Activated CD8-positive, alpha-beta memory T cell treated with anti-CD3 and anti-CD28 coated beads for 48 hours (primary cell): ENCODE data around the gene ECM2.
"Not testable (repeated sequence)": the region's sequence is repeated elsewhere in the genome, so short reads cannot be mapped to it uniquely, and the experiment has no call there.

Experiments
- DNase-seq, 3 experiments: peaks; one replicate each; pipeline ENCODE4 v3.0.0-alpha.2; 2020; ENCODE audit warnings: low read depth in 2 of 3, low spot score in 2 of 3

ECM2 gene

DNA sequence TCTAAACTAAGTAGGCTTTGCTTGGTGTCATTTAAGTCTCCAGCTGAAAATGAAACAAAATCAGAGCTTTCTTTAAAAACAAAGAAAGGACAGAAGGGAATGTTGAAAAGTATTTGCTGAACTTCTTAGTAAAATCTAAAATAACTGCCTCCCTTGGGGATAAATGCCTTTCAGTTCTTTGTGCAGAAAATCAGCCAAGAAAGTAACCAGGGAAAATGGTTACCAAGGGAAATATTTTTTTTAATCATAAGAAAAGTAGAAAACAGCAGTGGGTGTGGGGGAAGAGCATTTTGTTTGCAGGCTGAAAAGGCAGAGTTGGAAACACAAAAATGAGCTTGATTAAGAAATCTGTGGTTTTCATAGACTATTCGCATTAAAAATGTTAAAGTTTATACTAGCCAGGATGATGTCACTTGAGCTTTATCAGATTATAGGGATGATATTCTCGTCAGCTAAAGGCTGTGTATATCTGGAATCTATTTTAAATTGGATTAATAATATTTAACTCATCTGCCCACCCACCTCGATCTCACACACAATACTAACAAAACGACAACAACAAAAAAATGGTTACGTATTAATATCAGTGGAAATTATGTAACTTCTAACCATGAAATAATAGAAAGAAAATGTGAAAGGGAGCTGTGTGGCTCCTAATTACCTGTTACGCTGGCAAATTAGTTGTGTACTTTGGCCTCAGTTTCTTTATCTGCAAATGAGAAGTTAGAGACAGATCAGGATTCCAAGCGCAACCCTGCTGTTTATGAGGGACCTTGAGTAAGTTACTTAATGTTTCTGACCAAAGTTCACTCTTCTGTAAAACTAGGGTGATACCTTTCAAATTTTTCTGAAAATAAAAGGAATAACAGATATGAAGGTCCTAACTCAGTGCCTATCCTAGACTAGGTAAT is at the start of gene ECM2:
TSS of gene ECM2 (minus strand) at position 51 of the 911 bp plus-strand sequence. CDS start 13,124 bp downstream, outside the sequence.
- no peak for DNase-seq

DNA sequence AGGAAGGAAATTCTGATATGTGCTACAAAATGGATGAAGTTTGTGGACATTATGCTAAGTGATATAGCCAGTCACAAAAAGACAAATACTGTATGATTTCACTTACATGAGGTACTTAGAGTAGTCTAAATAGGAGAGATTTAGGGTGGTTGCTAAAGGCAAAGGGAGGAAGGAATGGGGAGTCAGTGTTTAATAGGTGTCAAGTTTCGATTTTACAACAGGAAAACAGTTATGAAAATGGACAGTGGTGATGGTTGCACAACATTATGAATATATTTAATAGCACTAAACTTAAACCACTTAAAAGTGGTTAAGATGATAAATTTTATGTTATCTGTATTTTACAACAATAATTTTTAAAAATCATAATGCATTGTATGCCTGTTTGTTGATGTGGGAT is 40.4 kb upstream of the ECM2 start:
- DNase-seq = no peak

DNA sequence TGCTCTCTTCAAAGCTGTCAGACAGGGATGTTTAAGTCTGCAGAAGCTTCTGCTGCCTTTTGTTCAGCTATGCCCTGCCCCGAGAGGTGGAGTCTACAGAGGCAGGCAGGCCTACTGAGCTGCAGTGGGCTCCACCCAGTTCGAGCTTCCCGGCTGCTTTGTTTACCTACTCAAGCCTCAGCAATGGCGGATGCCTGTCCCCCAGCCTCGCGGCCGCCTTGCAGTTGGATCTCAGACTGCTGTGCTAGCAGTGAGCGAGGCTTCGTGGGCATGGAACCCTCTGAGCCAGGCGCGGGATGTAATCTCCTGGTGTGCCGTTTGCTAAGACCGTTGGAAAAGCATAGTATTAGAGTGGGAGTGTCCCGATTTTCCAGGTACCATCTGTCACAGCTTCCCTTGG is 37.8 kb upstream of the ECM2 start:
- DNase-seq = not testable (repeated sequence)

DNA sequence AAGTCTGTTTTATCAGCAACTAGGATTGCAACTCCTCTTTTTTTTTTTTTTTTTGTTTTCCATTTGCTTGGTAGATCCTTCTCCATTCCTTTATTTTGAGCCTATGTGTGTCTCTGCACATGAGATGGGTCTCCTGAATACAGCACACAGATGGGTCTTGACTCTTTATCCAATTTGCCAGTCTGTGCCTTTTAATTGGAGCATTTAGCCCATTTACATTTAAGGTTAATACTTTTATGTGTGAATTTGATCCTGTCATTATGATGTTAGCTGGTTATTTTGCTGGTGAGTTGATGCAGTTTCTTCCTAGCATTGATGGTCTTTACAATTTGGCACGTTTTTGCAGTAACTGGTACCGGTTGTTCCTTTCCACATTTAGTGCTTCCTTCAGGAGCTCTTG is 36.1 kb upstream of the ECM2 start:
- not testable (repeated sequence) for DNase-seq

DNA sequence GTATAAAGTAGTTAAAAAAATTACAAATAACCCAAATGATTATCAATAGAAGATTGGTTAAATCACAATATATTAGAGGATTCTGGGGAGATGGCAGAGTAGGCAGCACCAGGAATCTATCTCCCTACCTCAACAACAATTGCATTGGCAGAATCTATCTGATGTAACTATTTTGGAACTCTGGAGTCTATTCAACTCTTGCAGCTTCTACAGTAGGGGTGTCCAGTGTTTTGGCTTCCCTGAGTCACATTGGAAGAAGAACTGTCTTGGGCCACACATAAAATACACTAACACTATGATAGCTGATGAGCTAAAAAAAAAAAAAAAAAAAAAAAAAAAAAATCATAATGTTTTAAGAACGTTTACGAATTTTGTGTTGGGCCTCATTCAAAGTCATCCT is 29.2 kb upstream of the ECM2 start:
- no peak for DNase-seq

DNA sequence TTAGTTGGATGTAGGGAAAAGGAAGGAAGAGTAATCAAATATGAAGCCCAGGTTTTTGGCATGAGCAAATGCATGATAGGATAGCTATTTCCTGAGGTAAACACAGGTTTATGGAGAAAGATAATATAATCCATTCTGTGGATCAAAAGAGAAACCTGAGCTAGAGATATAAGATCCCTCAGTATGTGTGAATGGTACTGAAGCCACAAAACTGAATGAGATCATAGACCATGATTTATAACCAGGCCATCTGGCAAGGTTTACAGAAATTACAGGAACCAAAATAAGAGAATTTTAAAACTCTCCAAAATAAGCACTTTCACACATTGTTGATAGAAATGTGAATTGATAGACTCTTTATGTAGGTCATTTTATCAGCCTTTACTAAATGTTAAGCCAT is 28.7 kb upstream of the ECM2 start:
- DNase-seq = no peak

DNA sequence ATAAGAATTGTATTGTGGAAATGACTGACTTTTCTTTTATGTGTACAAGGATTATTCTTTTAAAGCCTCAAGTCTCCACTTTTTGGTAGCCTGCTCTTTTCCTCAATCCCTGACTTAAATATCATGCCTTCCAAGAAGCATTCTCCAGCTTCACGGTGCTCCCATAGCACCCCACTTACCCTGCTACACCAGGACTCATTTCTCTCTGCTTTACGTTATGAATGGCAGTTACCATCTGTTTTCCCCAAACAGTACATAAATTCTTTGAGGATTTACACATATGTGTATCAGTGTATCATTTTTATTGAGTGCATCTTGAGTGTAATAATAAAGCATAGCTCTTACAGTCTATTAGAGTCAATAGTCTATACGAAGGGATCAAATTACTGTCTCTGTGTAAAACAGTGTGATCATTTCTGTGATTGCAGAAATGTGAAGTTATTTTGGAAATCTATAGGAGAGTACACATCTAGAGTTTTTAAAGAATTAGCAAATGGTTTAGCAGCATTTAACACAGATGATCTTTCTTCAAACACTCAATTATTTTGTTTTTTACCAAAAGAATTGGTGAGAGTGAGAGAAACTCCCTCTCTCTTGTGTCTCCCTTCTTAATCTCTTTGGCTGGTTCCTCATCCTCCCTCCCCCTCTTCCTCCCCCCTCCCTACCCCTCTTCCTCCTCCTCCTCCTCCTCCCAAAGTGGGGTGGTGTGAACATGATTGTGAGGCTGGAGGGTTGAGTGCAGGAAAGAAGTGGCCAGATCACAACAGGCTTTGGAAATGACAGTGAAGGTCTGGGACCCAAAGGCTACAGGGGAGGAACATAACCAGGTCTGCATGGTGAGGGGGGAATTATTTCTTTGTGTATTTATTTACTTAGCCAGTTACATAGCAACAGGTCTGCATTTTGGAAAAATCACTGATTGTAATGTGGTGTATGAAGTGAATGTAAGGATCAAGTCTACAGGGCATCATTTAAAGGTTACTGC is 27.6 kb upstream of the ECM2 start:
- no peak for DNase-seq

DNA sequence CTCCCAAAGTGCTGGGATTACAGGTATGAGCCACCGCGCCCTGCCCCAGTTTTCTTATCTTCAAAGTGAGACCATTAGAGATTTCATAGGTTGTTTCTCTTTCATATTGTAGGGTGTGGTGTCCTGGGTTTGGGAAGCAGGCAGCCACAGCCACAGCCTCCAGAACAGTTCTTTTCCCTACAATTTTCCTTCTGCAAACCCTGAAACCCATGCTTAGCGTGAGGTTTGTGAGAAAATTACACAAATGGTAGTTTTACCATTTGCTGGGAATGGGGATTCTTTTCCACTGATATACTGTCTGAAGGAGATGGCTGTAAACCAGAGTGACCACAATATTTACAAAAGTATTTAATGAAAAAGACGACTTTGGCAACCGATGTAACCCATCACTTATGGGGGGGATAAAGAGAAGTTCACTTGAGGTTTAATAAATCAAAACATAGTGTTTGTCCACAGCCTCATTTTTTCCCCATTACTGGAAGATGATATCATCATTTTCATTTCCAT is 26.7 kb upstream of the ECM2 start:
- DNase-seq = no peak

DNA sequence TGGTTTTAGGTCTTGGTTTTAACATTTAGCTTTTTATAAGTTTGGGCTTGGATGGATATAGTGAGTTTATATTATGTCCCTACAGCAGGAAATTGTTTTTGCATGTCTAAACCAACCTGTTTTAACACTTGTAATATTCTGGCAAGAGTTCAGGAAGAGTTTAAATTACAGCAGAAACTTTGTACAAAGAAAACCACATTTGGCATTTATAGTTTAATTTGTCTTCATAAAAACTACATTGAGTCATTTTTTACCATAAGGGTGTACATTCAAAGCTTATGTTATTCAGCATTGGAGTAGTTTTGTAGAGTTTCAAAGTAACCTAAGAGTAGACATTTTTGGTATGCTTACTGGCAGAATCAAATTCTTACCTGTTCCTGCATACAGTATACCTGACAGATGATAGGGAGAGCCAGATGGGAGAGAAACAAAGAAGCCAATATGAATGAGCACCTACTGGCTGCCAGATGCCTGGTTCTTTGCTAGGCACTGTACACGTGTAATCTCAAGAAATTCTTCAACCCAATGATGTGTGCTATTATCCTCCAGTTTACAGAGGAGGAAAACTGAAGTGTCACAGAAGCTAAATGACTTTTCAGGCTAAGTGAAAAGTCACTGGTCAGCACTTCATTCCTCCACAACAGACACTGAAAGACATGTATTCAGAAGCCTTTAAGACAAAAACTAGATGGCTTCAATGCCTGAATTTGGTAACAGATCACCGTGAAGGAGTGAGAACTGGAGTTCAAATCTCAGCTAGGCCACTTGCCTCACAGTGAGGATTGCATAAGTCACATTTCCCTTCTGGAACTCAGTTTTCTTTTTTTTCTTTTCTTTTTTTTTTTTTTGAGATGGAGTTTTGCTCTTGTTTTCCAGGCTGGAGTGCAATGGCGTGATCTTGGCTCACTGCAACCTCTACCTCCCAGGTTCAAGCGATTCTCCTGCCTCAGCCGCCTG is 25.9 kb upstream of the ECM2 start:
- DNase-seq = no peak

DNA sequence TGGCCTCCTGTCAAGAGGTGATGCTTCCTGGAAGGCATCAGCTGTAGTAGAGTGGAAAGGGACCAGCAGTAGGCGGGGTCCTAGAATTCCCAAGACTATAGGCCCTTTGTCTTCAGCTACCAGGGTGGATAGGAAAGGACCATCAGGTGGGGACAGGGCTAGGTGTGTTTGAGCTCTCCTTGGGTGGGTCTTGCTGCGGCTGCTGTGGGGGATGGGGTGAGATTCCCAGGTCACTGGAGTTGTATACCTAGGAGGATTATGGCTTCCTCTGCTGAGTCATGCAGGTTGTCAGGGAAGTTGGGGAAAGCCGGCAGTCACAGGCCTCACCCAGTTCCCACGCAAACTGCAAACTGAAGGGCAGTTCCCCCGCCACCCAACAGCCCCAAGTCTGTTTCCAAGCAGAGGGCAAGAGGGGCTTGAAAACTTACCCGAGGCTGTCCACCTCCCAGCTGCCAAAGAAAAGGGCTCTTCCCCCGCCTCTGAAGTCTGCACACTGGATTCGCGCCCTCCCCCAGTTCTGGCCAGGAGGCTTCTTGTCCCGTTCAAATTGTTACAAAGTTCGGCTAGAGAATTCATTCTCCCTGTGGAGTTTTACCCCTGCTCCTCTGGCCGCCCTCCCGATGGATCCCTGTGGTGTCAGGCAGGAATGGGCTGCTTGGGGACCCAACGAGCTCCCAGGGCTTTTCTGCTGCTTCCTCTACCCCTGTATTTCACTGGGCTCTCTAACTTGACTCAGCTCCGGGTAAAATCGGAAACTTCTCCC is 23.0 kb upstream of the ECM2 start:
- DNase-seq = no peak

DNA sequence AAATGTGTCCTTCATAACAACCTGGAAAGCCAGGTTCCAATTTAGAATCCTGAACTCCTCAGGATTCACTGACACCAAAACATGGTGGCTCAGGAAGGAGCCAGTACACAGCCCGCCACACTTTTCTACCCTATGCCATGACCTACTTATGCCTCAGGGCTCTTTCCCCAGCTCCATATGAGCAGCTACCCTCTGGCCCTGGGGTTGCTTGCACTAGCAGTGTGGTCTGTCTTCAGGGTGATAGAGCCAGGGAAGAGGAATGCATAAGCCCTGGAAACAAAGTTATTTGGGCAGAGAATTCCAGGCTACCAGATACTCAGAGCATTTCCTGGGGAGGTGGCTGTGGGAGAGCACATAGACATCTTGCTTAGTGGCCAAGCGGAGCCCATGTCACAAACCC is 15.0 kb upstream of the ECM2 start:
- DNase-seq = no peak

DNA sequence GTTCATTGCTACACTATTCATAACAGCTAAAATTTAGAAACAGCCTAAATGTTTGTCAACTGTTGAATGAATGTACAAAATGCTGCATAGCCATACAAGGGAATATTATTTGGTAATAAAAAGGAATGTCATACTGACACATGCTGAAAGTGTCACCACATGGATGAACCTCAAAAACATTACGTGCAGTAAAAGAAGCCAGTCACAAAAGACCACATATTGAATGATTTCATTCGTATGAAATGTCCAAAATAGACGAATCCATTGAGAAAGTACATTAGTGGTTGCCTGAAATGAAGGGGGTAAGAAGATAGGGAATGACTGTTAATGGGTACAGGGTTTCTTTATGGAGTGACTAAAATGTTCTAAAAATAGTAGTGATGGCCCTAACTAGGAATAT is 11.6 kb upstream of the ECM2 start:
- DNase-seq = no peak

DNA sequence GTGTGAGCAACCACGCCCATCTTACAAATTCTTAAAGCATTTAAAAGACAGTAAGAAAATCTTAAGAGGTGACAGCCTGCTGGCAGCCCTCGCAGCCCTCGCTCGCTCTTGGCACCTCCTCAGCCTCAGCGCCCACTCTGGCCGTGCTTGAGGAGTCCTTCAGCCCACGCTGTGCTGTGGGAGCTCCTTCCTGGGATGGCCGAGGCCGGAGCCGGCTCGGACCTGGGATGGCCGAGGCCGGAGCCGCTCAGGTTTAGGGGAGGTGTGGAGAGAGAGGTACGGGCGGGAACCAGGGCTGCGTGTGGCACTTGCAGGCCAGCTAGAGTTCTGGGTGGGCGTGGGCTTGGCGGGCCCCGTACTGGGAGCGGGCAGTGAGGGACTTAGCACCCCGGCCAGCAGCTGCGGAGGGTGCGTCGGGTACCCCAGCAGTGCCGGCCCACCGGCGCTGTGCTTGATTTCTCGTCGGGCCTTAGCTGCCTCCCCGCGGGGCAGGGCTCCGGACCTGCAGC is 9.3 kb upstream of the ECM2 start:
- no peak for DNase-seq

DNA sequence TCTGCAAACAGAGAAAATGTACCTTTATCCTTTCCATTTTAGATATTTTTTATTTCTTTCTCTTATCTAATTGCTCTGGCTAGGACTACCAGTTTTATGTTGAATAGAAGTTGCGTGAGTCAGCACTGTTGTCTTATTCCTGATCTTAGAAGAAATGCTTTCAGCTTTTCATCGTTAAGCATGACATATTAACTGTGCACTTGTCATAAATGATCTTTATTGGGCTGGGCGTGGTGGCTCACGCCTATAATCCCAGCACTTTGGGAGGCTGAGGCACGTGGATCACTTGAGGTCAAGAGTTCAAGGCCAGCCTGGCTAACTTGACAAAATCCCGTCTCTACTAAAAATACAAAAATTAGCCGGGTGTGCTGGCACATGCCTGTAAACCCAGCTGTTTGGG is 8.2 kb upstream of the ECM2 start:
- DNase-seq = no peak

DNA sequence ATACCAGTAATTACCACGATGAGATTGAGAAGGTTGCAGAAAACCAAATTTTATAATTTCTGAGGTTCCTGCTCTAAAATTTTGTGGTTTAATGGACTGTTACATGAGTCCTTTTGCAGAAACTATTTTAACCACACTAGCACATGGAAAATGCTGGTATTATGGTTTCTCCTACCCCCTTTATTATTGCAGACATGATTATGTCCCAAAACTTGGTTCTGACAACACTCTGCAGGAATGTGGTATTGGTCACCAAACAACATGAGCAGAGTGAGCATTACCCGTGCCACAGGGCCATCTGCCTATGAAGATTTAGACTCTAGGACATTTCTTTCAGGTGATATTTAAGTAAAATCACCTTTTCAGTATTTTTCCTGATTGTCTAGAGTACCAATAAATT is 2.8 kb upstream of the ECM2 start:
- no peak for DNase-seq

DNA sequence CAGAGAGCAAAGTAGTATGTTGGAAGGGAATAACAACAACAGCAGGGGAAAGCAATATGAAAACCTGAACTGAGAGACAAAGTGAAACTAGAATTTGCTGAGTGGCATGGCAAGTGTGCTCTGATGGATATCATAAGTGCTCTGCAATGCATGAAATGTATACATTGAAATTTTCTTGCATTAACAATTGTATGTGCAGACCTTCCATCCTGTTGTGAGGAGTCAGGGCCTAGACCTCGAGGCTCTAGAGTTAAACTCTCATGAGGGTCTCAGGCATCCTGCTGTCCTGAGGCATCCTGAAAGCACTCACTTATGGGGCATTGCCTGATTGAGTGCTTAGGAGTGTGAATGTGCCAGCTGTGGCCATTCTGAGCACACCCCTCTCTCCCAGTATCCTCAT is 1.1 kb downstream of the ECM2 start:
- DNase-seq = no peak

DNA sequence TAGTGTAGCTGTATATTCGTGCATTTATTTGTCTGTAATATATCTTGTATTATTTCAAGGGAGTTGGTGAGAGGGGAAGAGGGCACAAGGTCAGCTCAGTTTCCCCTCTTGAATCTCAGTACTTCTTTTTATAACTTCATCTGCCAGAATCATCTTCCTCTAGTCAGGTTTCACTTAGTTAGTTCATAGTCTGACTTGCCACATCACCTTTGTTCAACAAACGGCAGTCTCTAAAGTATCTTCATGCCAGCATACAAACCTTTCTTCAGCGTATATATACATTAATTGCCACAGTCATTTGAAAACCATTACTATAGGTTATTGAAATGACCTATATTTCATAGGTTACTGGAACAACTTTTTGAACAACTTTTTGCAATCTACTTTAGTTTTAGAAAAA is 1.6 kb downstream of the ECM2 start:
- DNase-seq = no peak

DNA sequence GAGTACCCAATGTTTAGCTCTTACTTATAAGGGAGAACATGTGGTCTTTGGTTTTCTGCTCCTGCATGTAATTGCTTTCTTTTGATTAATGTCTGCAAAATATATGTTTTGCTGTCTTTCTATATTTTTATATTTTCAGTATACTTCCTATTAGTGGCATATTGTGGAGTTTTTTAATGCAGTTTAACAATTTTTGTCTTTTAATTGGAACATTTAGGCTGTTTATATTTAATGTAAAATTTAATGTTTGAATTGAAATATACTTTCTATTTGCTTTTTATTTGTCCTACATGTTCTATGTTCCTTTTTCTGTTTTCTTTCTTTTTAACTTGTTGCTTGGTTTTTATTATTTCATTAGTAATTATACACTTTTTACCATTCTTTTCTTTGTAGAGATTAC is 4.9 kb downstream of the ECM2 start:
- no peak for DNase-seq

DNA sequence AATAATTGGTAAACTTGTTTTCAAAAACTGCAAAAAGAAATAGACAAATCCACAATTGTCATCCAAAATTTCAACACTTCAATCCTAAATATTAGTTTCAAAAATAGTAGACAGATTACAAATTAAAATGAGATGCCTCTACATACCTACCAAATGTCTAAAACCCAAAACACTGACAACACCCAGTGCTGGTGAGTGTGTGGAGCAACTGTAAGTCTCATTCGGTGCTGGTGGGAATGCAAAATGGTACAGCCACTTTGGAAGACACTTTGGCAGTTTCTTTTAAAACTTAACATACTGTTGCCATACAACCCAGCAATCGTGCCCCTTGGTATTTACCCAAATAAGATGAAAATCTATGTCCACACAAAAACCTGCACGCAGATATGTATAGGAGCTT is 6.7 kb downstream of the ECM2 start:
- no peak for DNase-seq

DNA sequence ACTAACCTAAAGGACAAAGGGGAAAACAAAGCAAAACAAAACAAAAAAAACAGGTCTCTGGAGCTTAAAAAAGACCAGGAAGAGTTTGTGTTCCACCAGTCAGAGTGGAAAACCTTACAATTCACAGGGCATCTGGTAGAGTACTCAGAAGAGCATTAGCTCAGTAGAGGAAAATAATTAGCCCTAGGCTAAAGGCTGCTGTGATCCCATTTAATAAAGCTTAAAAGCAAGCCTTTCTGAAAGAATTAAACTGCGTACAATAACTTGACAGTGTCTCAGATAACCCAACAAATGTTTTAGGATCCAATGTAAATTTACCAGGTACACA is 7.3 kb downstream of the ECM2 start:
- DNase-seq = no peak
